AG04449 (cell line): ENCODE measurements around the gene ATOSA.

Experiments
- CTCF ChIA-PET: fragments of 350-600 bp; formaldehyde crosslinking; extraction: SDS; loops from one replicate; lab custom pipeline; 2021; ENCODE audit warnings: antibody characterized with exemption; lab: Yijun Ruan, JAX
- POLR2A ChIA-PET: fragments of 400-600, 350-600 bp; formaldehyde crosslinking; extraction: SDS; loops from one replicate; lab custom pipeline; 2020; ENCODE audit warnings: antibody characterized with exemption, inconsistent platforms; lab: Yijun Ruan, JAX
- DNase-seq: peaks from one replicate; pipeline ENCODE4 v3.0.0-alpha.2; 2010; ENCODE audit warnings: low read depth, low spot score
- H3K4me3 ChIP-seq: 2 replicates; pipeline ENCODE4 v1.5.1; 2011; ENCODE audit warnings: low read depth, mild to moderate bottlenecking, control low read depth, low read length
- TF ChIP-seq, protein P1 (sequence below): IDR thresholded peaks from one replicate; pipeline ENCODE4 v1.5.1; 2011; ENCODE audit warnings: mild to moderate bottlenecking, moderate library complexity, low read length, control low read depth, inconsistent platforms; ENCODE audit not compliant: insufficient read depth; ENCODE audit errors: missing control alignments

Gene ATOSA

DNA sequence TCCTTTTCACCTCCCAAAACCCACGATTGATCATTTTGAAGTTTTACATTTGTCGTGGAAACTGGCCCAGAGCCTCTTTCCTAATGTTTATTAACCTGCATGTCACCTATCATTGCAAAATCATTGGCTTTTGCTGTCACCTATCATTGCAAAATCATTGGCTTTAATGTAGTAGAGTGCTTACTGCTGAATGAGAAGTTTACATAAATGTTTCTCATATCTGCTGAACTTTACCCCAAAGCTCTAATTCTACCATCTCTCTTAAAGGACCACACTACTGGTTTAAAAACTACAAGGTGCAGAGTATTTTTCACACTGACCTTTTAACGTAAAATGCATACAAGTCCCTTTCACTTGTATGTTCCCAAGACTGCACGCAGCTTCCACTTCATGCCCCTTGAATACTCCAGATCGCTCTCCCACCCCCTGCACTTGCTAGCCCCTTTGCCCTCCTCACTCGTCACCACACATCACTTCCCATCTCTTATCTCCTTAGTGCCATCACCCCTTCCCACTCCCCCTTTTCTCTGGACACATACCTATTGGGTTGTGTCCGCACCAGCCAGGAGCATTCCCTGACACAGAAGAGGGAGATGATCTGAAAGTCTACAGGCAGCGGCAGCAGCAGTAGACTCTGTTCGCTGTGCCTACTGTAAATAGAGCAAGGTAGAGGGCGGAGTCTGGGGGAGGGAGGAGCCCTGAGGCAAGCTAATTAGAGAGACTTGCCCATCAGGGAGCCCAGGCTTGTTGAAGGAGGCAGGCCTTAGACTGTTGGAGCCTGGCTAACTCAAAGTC is 30.2 kb upstream of the ATOSA start:
- POLR2A ChIA-PET, result no interaction called here
- CTCF ChIA-PET, result interaction anchor here (1.1 kb wide), 1 partner anchor 452 kb away, joined by 3 read pairs; no protein-coding TSS in a partner anchor
- TF ChIP-seq, protein P1, sequence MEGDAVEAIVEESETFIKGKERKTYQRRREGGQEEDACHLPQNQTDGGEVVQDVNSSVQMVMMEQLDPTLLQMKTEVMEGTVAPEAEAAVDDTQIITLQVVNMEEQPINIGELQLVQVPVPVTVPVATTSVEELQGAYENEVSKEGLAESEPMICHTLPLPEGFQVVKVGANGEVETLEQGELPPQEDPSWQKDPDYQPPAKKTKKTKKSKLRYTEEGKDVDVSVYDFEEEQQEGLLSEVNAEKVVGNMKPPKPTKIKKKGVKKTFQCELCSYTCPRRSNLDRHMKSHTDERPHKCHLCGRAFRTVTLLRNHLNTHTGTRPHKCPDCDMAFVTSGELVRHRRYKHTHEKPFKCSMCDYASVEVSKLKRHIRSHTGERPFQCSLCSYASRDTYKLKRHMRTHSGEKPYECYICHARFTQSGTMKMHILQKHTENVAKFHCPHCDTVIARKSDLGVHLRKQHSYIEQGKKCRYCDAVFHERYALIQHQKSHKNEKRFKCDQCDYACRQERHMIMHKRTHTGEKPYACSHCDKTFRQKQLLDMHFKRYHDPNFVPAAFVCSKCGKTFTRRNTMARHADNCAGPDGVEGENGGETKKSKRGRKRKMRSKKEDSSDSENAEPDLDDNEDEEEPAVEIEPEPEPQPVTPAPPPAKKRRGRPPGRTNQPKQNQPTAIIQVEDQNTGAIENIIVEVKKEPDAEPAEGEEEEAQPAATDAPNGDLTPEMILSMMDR, result no peak
- no peak for DNase-seq
- H3K4me3 ChIP-seq, result no peak overlapping the region

DNA sequence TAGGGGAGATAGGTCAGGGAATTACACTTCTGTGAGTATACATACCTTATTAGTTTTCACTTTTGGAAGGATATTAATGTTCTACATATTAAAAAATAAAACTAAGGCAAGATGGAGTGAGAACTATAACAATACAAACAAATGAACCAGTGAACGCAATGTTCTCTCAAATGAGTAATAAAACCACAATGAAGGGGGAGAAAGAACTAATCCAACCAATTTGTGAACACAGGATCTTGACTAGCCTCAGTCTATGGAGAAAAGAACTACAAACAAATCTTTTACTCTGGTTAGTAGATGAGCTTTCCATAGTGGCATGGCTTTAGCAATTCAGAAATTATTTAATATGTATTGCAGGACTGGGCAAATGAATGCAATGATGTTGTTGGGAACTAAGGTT is 26.9 kb upstream of the ATOSA start:
- ChIA-PET POLR2A (no interaction called here), CTCF (no interaction called here)
- H3K4me3 ChIP-seq, result no peak overlapping the region

DNA sequence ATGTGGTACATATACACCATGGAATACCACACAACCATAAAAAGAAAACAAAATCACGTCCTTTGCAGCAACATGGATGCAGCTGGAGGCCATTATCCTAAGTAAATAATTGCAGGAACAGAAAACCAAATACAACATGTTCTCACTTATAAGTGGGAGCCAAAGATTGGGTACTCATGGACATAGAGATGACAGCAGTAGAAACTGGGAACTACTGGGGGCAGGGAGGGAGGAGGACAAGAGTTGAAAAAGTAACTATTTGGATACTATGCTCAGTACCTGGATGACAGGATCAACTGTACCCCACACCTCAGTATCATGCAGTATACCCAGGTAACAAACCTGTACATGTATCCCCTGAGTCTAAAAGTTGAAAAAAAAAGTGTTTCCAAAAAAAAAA is 23.2 kb upstream of the ATOSA start:
- TF ChIP-seq, protein P1, result no peak
- ChIA-PET CTCF (no interaction called here), POLR2A (no interaction called here)
- DNase-seq, result no peak
- no peak overlapping the region for H3K4me3 ChIP-seq

More for the DNA sequence above, 26.9 kb upstream of the ATOSA start:
- TF ChIP-seq, protein P1, result no peak
- no peak for DNase-seq

DNA sequence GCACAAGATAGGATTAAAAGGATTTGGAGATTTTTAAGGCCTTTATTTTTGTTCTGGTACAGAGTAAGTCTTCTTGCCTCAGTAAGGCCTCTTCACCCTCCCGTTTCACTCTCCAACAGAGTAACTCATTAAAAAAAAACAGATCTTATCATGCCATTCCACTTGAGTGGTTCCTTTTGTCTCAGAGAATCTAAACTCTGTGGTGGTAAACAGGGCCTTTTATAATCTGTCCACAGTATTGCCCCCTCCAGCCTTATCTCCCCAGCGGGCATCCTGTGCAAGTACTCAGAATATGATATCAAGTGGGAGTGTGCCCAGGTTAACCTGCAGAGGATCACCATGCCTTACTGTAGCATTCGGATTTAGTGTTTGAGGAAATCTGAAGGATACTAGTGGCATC is 20.3 kb upstream of the ATOSA start:
- TF ChIP-seq, protein P1, result no peak
- H3K4me3 ChIP-seq, result no peak overlapping the region
- POLR2A ChIA-PET, result no interaction called here
- DNase-seq, result no peak
- CTCF ChIA-PET, result no interaction called here

DNA sequence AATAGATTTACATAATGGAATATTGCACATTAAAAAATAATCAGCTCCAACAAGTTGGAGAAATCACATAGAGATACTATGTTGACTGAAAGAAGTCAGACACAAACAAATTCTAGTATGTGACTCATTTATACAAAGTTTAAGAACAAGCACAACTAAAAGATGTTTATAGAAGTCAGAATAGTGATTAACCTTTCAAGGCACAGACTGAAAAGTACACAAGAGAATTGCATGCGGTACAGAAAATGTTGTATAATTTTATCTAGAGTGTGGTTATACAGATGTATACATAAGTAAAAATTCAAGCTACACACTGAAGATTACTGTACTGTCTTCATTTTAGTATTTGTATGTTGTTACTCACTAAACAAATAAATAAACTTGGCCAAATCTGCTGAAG is 19.3 kb upstream of the ATOSA start:
- no peak overlapping the region for H3K4me3 ChIP-seq
- ChIA-PET CTCF (no interaction called here), POLR2A (no interaction called here)
- TF ChIP-seq, protein P1, result no peak
- no peak for DNase-seq

DNA sequence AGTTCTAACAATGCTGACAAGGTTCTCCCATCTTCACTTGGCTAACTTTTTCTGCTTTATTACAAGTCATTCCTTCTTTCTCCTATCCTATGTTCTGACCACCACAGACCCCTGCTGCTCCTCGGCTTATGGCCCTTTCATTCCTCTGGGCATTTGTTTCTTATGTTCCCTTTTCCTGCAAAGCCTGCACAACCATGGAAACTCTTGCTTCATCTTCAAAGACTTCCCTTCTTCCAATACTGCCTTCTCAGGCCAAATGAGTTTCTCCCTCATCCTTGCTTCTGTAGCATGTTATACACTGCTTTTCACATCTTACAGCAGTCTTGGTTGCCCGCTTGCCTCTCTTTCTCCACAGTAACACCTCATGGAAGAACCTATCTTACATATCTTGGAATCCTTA is 17.9 kb upstream of the ATOSA start:
- no peak for DNase-seq
- ChIA-PET CTCF (no interaction called here), POLR2A (no interaction called here)
- TF ChIP-seq, protein P1, result no peak
- H3K4me3 ChIP-seq, result no peak overlapping the region
